Stimulated activated CD8-positive, alpha-beta memory T cell treated with anti-CD3 and anti-CD28 coated beads, Interleukin-12 subunit alpha, Interleukin-12 subunit beta, amount 100 ng/mL, for 1 hour (primary cell): Measurements from ENCODE around the gene REG1A.

Source experiments
- DNase-seq: peaks from one replicate; pipeline ENCODE4 v3.0.0-alpha.2; 2020; ENCODE audit warnings: low read depth

REG1A gene

GRCh38 chr2:79120194-79120713 lies at the start of gene REG1A:
Gene REG1A, plus strand, starts transcription at chr2:79120488. Its CDS starts 374 bp downstream, at chr2:79120862.
- DNase-seq, result no peak

GRCh38 chr2:79071078-79071477 lies 49.2 kb upstream of the REG1A start:
- DNase-seq, result no peak

- no peak for DNase-seq
Measured at GRCh38 chr2:79082987-79083386, 37.3 kb upstream of the REG1A start.

GRCh38 chr2:79083597-79084251 lies 36.6 kb upstream of the REG1A start:
- no peak for DNase-seq

GRCh38 chr2:79084495-79085135 lies 35.7 kb upstream of the REG1A start:
- no peak for DNase-seq

- DNase-seq, result no peak
Measured at GRCh38 chr2:79085382-79085781, 34.9 kb upstream of the REG1A start.

GRCh38 chr2:79086255-79086654 lies 34.0 kb upstream of the REG1A start:
- DNase-seq, result no peak

- DNase-seq, result no peak
Measured at GRCh38 chr2:79087785-79088364, 32.4 kb upstream of the REG1A start, which contains the start of gene REG1B. Gene REG1B, minus strand, starts transcription at chr2:79087993. Its CDS starts 381 bp downstream, at chr2:79087612.

GRCh38 chr2:79090693-79091092 lies 29.6 kb upstream of the REG1A start:
- DNase-seq, result no peak

- no peak for DNase-seq
Measured at GRCh38 chr2:79097843-79098242, 22.4 kb upstream of the REG1A start.

- no peak for DNase-seq
Measured at GRCh38 chr2:79099140-79099686, 21.1 kb upstream of the REG1A start.

GRCh38 chr2:79100285-79100684 lies 20.0 kb upstream of the REG1A start:
- DNase-seq, result no peak

- no peak for DNase-seq
Measured at GRCh38 chr2:79101024-79101423, 19.3 kb upstream of the REG1A start.

GRCh38 chr2:79103214-79103613 lies 17.1 kb upstream of the REG1A start:
- DNase-seq, result no peak

GRCh38 chr2:79105259-79105658 lies 15.0 kb upstream of the REG1A start:
- no peak for DNase-seq

- DNase-seq, result no peak
Measured at GRCh38 chr2:79112269-79112668, 8.0 kb upstream of the REG1A start.

GRCh38 chr2:79114797-79115494 lies 5.3 kb upstream of the REG1A start:
- DNase-seq, result no peak

- no peak for DNase-seq
Measured at GRCh38 chr2:79116997-79117928, 3.0 kb upstream of the REG1A start.

GRCh38 chr2:79122676-79123075 lies 2.4 kb downstream of the REG1A start:
- DNase-seq, result no peak

GRCh38 chr2:79124907-79125720 lies 4.8 kb downstream of the REG1A start:
- no peak for DNase-seq

- DNase-seq, result no peak
Measured at GRCh38 chr2:79125721-79125985, 5.4 kb downstream of the REG1A start.
